CD14-positive monocyte (primary cell): Measurements from ENCODE around the gene PLA2G1B. TPM values are rescaled to one million over a fixed set of nuclear protein-coding genes. Genes with fewer than 3 reads are reported as not detected.
A peak's percentile ranks its signal among the peaks of the same experiment; 100 is the strongest.

Source experiments
- DNase-seq, 3 donors: peaks; one replicate each; pipeline ENCODE4 v3.0.0-alpha.2; 2011 to 2022
- H2AFZ ChIP-seq: 2 replicates; pipeline ENCODE4 v1.6.0; 2012; ENCODE audit warnings: mild to moderate bottlenecking, low read depth, low read length, inconsistent platforms; ENCODE audit not compliant: insufficient read depth, poor library complexity, severe bottlenecking
- H3K27ac ChIP-seq, 2 donors: 1 replicate in 1 of 2; 2 replicates in 1 of 2; pipeline ENCODE4 v1.5.1; 2012 to 2013; ENCODE audit warnings: low read length in 2 of 2, control low read depth in 1 of 2, inconsistent platforms in 1 of 2, low read depth in 1 of 2, mild to moderate bottlenecking in 1 of 2
- H3K27me3 ChIP-seq, 2 donors: one replicate each; pipeline versions ENCODE4 v1.6.0 to v1.6.1; 2011 to 2013; ENCODE audit warnings: low read length in 2 of 2; ENCODE audit not compliant: control insufficient read depth in 2 of 2, insufficient read depth in 2 of 2
- H3K36me3 ChIP-seq, 2 donors: replicated peaks in 1 of 2; 1 replicate in 1 of 2; 2 replicates in 1 of 2; pipeline versions ENCODE4 v1.5.1 to v1.6.1; 2012 to 2013; ENCODE audit warnings: low read length in 2 of 2, control low read depth in 1 of 2, inconsistent platforms in 1 of 2, mild to moderate bottlenecking in 1 of 2; ENCODE audit not compliant: insufficient read depth in 2 of 2, control insufficient read depth in 1 of 2
- H3K4me1 ChIP-seq, 2 donors: 1 replicate in 1 of 2; 2 replicates in 1 of 2; pipeline versions ENCODE4 v1.5.1 to v1.6.1; 2012 to 2013; ENCODE audit warnings: low read length in 2 of 2, control low read depth in 1 of 2, inconsistent platforms in 1 of 2, mild to moderate bottlenecking in 1 of 2, moderate library complexity in 1 of 2; ENCODE audit not compliant: insufficient read depth in 2 of 2, control insufficient read depth in 1 of 2
- H3K4me2 ChIP-seq: replicated peaks from 2 replicates; pipeline ENCODE3; 2012; ENCODE audit warnings: low read length, moderate library complexity, mild to moderate bottlenecking; ENCODE audit not compliant: poor library complexity, severe bottlenecking; ENCODE audit errors: extremely low read depth
- H3K4me3 ChIP-seq, 3 experiments: fragments of 200-600 bp in 1 of 3; sonication (generic) in 1 of 3; replicated peaks in 1 of 3; 1 replicate in 2 of 3; 2 replicates in 1 of 3; pipeline ENCODE4 v1.5.1; 2011 to 2013; ENCODE audit warnings: low read length in 3 of 3, mild to moderate bottlenecking in 3 of 3, control low read depth in 2 of 3, low read depth in 2 of 3, inconsistent platforms in 1 of 3, moderate library complexity in 1 of 3
- H3K79me2 ChIP-seq: 2 replicates; pipeline ENCODE4 v1.6.0; 2012; ENCODE audit warnings: mild to moderate bottlenecking, control low read depth, inconsistent platforms, low read length, moderate library complexity; ENCODE audit not compliant: insufficient read depth
- H3K9ac ChIP-seq: 2 replicates; pipeline ENCODE4 v1.6.0; 2017; ENCODE audit warnings: low read length, mild to moderate bottlenecking; ENCODE audit not compliant: insufficient read depth, poor library complexity, severe bottlenecking
- H3K9me3 ChIP-seq, 2 donors: replicated peaks in 1 of 2; 1 replicate in 1 of 2; 2 replicates in 1 of 2; pipeline versions ENCODE4 v1.5.1 to v1.6.1; 2012 to 2013; ENCODE audit warnings: low read length in 2 of 2, control low read depth in 1 of 2; ENCODE audit not compliant: control insufficient read depth in 1 of 2, insufficient read depth in 1 of 2
- H4K20me1 ChIP-seq: 2 replicates; pipeline ENCODE4 v1.6.0; 2012; ENCODE audit warnings: mild to moderate bottlenecking, low read length, control low read depth, moderate library complexity; ENCODE audit not compliant: insufficient read depth
- H3K27ac Mint-ChIP-seq, 7 donors: one replicate each; pipeline ENCODE4 v1.8.0; 2020; ENCODE audit warnings: mild to moderate bottlenecking in 7 of 7, mixed read lengths in 7 of 7, moderate library complexity in 6 of 7, inconsistent platforms in 2 of 7
- H3K27me3 Mint-ChIP-seq, 3 donors: one replicate each; pipeline ENCODE4 v1.8.0; 2021 to 2022; ENCODE audit warnings: low read depth in 3 of 3, mild to moderate bottlenecking in 3 of 3, mixed read lengths in 3 of 3, moderate library complexity in 3 of 3, inconsistent platforms in 1 of 3
- H3K36me3 Mint-ChIP-seq, 2 donors: one replicate each; pipeline ENCODE4 v1.8.0; 2020; ENCODE audit warnings: mixed read lengths in 2 of 2, inconsistent platforms in 1 of 2, mild to moderate bottlenecking in 1 of 2
- H3K4me1 Mint-ChIP-seq: one replicate; pipeline ENCODE4 v1.8.0; 2020; ENCODE audit warnings: mild to moderate bottlenecking, mixed read lengths
- H3K4me3 Mint-ChIP-seq, 2 donors: one replicate each; pipeline ENCODE4 v1.8.0; 2020; ENCODE audit warnings: mild to moderate bottlenecking in 2 of 2, mixed read lengths in 2 of 2, moderate library complexity in 1 of 2
- H3K9me3 Mint-ChIP-seq, 7 donors: one replicate each; pipeline ENCODE4 v1.8.0; 2020 to 2022; ENCODE audit warnings: mixed read lengths in 7 of 7, mild to moderate bottlenecking in 6 of 7, moderate library complexity in 6 of 7, inconsistent platforms in 2 of 7
- CTCF ChIP-seq: fragments of 200-600 bp; IDR thresholded peaks from one replicate; pipeline ENCODE4 v1.8.0; 2022; ENCODE audit warnings: antibody characterized with exemption, mild to moderate bottlenecking
- WGBS: methylation state at CpG from one replicate; pipeline ENCODE4 v1.1.5; 2013; ENCODE audit warnings: missing lambda C conversion rate; ENCODE audit not compliant: insufficient coverage; 5-methylcytosine and 5-hydroxymethylcytosine counted together
- intact Hi-C, 2 donors: fragments of 100-400 bp; cut with micrococcal nuclease; formaldehyde crosslinking; loops; one replicate each; pipeline versions ENCODE4 v1.15.0 to v1.15.1; 2023
- polyA plus RNA-seq, 3 donors: library from polyadenylated mRNA; depleted of rRNA in 1 of 3; unstranded in 2 of 3; stranded (reverse) in 1 of 3; fragments of 300-500 nt in 2 of 3; fragments of >200 nt in 1 of 3; fragmentation: Illumina TruSeq in 2 of 3; gene quantifications; 1 replicate in 2 of 3; 2 replicates in 1 of 3; pipeline ENCODE4 v1.2.3, GENCODE V29; 2012 to 2021

The PLA2G1B gene
- polyA plus RNA-seq, 3 donors: not detected

DNA sequence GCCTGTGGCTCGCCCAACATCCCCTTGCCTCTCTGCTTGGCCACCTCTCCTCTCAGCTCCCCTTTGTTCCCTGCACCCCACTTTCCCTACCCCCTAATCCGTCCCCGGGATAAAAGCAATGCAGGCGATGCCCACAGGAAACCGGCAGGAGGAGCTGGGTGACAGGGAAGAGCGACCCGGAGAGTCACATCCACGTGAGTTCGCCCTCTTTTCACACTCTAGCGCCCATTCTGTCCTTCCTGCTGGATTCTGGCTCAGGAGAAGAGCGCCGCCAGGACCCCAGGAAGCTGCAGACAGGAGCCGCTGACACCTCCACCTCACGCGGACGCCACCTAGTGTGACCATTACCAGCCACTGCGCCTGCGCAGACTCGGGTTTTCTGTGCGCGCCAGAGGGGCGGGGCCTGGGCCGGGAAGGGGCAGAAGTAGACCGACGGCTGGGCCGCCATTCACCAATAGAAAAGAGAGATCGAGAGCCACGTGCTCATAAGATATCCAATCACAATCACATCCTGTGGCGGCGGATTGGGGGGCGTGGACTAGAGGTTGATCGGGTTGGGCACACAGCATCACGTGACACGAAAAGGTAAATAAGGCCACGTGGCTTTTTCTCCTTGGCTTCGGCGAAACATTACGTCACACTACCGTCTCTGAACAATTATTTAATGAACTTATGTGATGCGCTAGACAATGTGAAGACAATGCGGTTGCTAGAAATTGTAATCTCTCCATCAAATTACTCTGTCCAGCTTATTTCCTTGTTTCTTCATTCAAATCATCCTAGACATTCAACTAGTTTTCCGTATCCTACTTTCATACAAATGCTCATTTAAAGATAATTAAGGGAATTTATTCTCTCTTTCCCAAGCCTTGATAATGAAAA is 10.1 kb downstream of the PLA2G1B start:
- Histone ChIP-seq H2AFZ (peak overlapping the region; percentile 85), H3K27me3 (no peaks in the 10 kb centered on the region), H3K79me2 (no peaks in the 10 kb centered on the region), H4K20me1 (no peaks in the 10 kb centered on the region), H3K36me3 (no peaks in the 10 kb centered on the region), H3K9me3 (no peaks in the 10 kb centered on the region), H3K4me2 (peak overlapping the region; percentile 77), H3K4me3 (peak overlapping the region; percentile 45 to 76 (median 59)), H3K4me1 (peaks cover 11 to 13% of the 10 kb centered on the region in 2 donors), H3K9ac (peak overlapping the region; percentile 58), H3K27ac (peak overlapping the region; percentile 30 to 65)
- peak overlapping the region; percentile 82 to 95 (median 88) for H3K27ac Mint-ChIP-seq
- DNase-seq: peak; percentile 97 to 99 (median 99)
- 0% methylated on average over 17 of the region's 42 CpGs for WGBS
- H3K36me3 Mint-ChIP-seq: no peaks in the 10 kb centered on the region
- peak overlapping the region; percentile 84 to 94 for H3K4me3 Mint-ChIP-seq
- intact Hi-C loops: loop anchor here (1.0 to 10.0 kb wide), 4 partner anchors 15 to 120 kb away; partner anchors contain the start of genes COX6A1 (in 2 of the 2), RNU4-1 (in 1 of the 2) and SIRT4 (in 1 of the 2)
- TF ChIP-seq CTCF: peak; percentile 64
- H3K9me3 Mint-ChIP-seq: peaks cover 0 to 2% (median 0%) of the 10 kb centered on the region in 7 donors
- peaks cover 1 to 6% (median 4%) of the 10 kb centered on the region in 3 donors for H3K27me3 Mint-ChIP-seq
- peaks cover 11% of the 10 kb centered on the region for H3K4me1 Mint-ChIP-seq

DNA sequence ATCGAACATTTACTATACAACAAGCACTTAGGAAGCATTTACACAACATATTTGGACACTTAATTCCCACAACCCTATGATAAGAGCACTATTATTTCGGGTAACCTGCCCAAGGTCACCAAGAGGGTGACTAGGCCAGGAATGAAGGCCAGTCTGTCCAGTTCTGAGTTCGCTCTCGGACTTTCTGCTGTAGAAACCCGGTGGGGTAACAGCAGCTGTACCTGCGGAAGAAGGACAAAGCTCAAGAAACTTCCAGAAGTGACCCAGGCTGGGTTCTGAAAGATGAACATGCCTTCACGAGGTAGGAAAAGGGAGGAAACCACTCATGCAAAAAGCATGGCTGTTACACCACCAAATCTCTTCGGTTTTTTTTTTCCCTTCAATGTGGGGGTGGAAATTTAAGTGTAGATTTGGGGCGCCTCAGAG is 10.8 kb downstream of the PLA2G1B start:
- Mint-ChIP-seq H3K4me3 (peak overlapping the region; percentile 84 to 94), H3K9me3 (peaks cover 0 to 2% (median 0%) of the 10 kb centered on the region in 7 donors), H3K36me3 (no peaks in the 10 kb centered on the region), H3K27me3 (peaks cover 1 to 6% (median 4%) of the 10 kb centered on the region in 3 donors), H3K27ac (peak overlapping the region; percentile 82 to 95 (median 88)), H3K4me1 (peaks cover 11% of the 10 kb centered on the region)
- peak overlapping the region; percentile 45 to 76 (median 59) for H3K4me3 ChIP-seq
- H3K9me3 ChIP-seq: no peaks in the 10 kb centered on the region
- intact Hi-C loops: loop anchor here (1.0 to 10.0 kb wide), 4 partner anchors 14 to 120 kb away; partner anchors contain the start of genes COX6A1 (in 2 of the 2), RNU4-1 (in 1 of the 2) and SIRT4 (in 1 of the 2)
- no peak for DNase-seq
- no peaks in the 10 kb centered on the region for H3K27me3 ChIP-seq
- TF ChIP-seq CTCF: no peak
- peaks cover 11 to 13% of the 10 kb centered on the region in 2 donors for H3K4me1 ChIP-seq
- no peaks in the 10 kb centered on the region for H3K79me2 ChIP-seq
- H3K9ac ChIP-seq: peak overlapping the region; percentile 58
- H4K20me1 ChIP-seq: no peaks in the 10 kb centered on the region
- no peaks in the 10 kb centered on the region for H3K36me3 ChIP-seq
- 80% methylated on average over 5 of the region's 9 CpGs for WGBS
- peak overlapping the region; percentile 77 for H3K4me2 ChIP-seq
- H2AFZ ChIP-seq: peak overlapping the region; percentile 85
- peak overlapping the region; percentile 30 to 65 for H3K27ac ChIP-seq
